Left lung (tissue), 10 donors: Measurements from ENCODE around the gene ARFRP1. TPM values are rescaled to one million over a fixed set of nuclear protein-coding genes. Genes with fewer than 3 reads are reported as not detected.

Experiments used
- ATAC-seq: fragments of 200-7000 bp; cut with Tn5 transposase; one replicate; pipeline ENCODE4 v1.9.1; 2020; ENCODE audit warnings: moderate library complexity
- DNase-seq, 4 donors: peaks; one replicate each; pipeline ENCODE4 v3.0.0-alpha.2; 2013 to 2020
- H3K27ac ChIP-seq, 2 donors: fragments of 200-600 bp; sonication (generic) in 1 of 2; one replicate each; pipeline versions ENCODE4 v1.5.0 to v1.8.0; 2020 to 2021
- H3K27me3 ChIP-seq, 2 donors: fragments of 200-600 bp; sonication (generic) in 1 of 2; one replicate each; pipeline versions ENCODE4 v1.5.0 to v1.8.0; 2020 to 2021
- H3K36me3 ChIP-seq, 2 donors: fragments of 200-600 bp; sonication (generic) in 1 of 2; one replicate each; pipeline versions ENCODE4 v1.5.0 to v1.8.0; 2020 to 2021
- H3K4me1 ChIP-seq, 2 donors: fragments of 200-600 bp; one replicate each; pipeline ENCODE4 v1.8.0; 2021
- H3K4me3 ChIP-seq, 2 donors: fragments of 200-600 bp; sonication (generic) in 1 of 2; one replicate each; pipeline versions ENCODE4 v1.5.0 to v1.8.0; 2020 to 2021; ENCODE audit warnings: mild to moderate bottlenecking in 1 of 2
- H3K9me3 ChIP-seq, 2 donors: fragments of 200-600 bp; sonication (generic) in 1 of 2; one replicate each; pipeline versions ENCODE4 v1.5.0 to v1.8.0; 2020 to 2021
- intact Hi-C, 2 donors: fragments of 100-400 bp; cut with DNase I; formaldehyde crosslinking; loops; one replicate each; pipeline versions ENCODE4 v1.11.2 to v1.14.2; 2022
- polyA plus RNA-seq, 6 donors: library from polyadenylated mRNA; unstranded; fragments of 120-200 nt; gene quantifications; one replicate each; pipeline ENCODE4 v1.2.1, GENCODE V29; 2013; ENCODE audit not compliant: insufficient read length in 6 of 6
- total RNA-seq, 2 donors: library from RNA; stranded (reverse); fragmentation: NEBNext Ultra II Directional; extraction: Animal tissue kit (Norgen Biotek cat#: 25700); gene quantifications; one replicate each; pipeline ENCODE4 v1.2.1, GENCODE V29; 2021
- TF ChIP-seq, protein P1 (sequence below), 2 donors: fragments of 200-600 bp; sonication (generic) in 1 of 2; IDR thresholded peaks; one replicate each; pipeline versions ENCODE4 v1.5.0 to v1.8.0; 2021; ENCODE audit warnings: antibody characterized with exemption in 2 of 2
- donor health status: DM: no; HTN: yes; CAD: no.
- donor health status: DM: no; HTN: no; CAD: no.

ARFRP1 gene
- total and polyA plus RNA-seq, 8 donors = 29.1 to 46.9 (median 32.8) TPM

DNA sequence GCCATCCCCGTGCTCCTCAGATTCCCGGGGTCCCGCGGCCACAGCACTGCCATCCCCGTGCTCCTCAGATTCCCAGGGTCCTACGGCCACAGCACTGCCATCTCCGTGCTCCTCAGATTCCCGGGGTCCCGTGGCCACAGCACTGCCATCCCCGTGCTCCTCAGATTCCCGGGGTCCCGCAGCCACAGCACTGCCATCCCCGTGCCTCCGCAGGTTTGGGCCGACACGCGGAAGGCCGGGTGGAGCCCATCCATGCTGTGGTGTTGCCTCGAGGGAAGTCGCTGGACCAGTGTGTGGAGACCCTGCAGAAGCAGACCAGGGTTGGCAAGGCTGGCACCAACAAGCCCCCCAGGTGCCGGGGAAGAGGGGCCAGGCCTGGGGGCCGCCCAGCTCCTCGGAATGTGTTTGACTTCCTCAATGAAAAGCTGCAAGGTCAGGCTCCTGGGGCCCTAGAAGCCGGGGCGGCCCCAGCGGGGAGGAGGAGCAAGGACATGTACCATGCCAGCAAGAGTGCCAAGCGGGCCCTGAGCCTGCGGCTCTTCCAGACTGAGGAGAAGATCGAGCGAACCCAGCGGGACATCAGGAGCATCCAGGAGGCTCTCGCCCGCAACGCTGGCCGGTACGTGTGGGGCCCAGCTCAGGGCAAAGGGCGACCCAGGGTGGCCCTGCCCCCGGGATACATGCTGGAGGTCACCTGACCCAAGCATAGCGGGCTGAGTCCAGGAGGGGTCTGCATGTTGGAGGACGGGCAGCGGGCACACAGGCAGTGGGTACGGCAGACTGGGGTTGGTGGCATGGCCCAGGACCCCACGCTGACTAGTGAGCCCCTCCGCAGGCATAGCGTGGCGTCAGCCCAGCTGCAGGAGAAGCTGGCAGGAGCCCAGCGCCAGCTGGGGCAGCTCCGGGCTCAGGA is 27.4 kb upstream of the ARFRP1 start:
- TF ChIP-seq, protein P1, sequence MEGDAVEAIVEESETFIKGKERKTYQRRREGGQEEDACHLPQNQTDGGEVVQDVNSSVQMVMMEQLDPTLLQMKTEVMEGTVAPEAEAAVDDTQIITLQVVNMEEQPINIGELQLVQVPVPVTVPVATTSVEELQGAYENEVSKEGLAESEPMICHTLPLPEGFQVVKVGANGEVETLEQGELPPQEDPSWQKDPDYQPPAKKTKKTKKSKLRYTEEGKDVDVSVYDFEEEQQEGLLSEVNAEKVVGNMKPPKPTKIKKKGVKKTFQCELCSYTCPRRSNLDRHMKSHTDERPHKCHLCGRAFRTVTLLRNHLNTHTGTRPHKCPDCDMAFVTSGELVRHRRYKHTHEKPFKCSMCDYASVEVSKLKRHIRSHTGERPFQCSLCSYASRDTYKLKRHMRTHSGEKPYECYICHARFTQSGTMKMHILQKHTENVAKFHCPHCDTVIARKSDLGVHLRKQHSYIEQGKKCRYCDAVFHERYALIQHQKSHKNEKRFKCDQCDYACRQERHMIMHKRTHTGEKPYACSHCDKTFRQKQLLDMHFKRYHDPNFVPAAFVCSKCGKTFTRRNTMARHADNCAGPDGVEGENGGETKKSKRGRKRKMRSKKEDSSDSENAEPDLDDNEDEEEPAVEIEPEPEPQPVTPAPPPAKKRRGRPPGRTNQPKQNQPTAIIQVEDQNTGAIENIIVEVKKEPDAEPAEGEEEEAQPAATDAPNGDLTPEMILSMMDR (IDR thresholded peaks at IDR 0.05) = no peak
- peaks cover 0 to 47% of the 10 kb centered on the region in 2 donors for H3K36me3 ChIP-seq
- peaks cover 20 to 30% of the 10 kb centered on the region in 2 donors for H3K4me1 ChIP-seq
- no peaks in the 10 kb centered on the region for H3K9me3 ChIP-seq
- DNase-seq = peak in 2 of 4 donors; percentile 32 to 73
- H3K4me3 ChIP-seq = no peak overlapping the region
- intact Hi-C loops = no loop called here
- H3K27me3 ChIP-seq = peaks cover 0 to 26% of the 10 kb centered on the region in 2 donors
- no peak for ATAC-seq
- no peak overlapping the region for H3K27ac ChIP-seq

DNA sequence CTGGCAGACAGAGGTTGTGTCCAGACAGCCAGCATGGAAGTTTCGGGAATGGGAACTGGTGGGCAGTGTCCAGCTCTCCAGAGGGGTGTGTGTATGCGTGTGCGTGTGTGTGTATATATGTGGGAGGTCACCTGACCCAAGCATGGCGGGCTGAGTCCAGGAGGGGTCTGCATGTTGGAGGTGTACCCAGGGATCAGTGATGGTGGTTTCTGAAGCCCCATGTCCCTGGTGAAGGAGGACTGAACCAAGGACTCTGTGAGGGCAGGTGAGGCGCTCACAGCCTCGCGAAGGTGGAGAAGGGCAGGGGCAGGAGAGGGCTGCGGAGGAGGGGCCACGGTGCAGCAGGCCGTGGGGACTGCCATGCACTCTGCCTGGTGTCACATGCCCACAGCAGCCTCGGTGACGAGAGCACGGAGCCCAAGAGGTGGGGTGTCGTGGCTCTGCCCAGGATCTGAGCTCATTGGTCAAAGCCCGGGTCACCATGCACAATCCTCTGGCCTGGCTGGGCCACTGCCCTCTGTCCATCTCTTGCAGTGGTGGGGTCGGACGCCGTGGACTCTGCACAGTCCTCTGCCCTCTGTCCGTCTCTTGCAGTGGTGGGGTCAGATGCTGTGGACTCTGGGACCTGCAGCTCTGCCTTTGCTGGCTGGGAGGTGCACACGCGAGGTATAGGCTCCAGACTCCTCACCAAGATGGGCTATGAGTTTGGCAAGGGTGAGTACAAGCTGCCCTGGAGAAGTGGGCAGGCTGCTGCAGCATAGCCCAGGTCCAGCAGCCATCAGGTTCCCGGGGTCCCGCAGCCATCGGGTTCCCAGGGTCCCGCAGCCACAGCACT is 26.6 kb upstream of the ARFRP1 start:
- Histone ChIP-seq H3K4me1 (peaks cover 20 to 30% of the 10 kb centered on the region in 2 donors), H3K27me3 (peaks cover 0 to 26% of the 10 kb centered on the region in 2 donors), H3K36me3 (peaks cover 0 to 49% of the 10 kb centered on the region in 2 donors), H3K4me3 (no peak overlapping the region), H3K9me3 (no peaks in the 10 kb centered on the region), H3K27ac (no peak overlapping the region)
- no peak for ATAC-seq
- peak in 1 of 4 donors; percentile 69 for DNase-seq
- intact Hi-C loops = no loop called here
- TF ChIP-seq, protein P1 (IDR thresholded peaks at IDR 0.05) = no peak

DNA sequence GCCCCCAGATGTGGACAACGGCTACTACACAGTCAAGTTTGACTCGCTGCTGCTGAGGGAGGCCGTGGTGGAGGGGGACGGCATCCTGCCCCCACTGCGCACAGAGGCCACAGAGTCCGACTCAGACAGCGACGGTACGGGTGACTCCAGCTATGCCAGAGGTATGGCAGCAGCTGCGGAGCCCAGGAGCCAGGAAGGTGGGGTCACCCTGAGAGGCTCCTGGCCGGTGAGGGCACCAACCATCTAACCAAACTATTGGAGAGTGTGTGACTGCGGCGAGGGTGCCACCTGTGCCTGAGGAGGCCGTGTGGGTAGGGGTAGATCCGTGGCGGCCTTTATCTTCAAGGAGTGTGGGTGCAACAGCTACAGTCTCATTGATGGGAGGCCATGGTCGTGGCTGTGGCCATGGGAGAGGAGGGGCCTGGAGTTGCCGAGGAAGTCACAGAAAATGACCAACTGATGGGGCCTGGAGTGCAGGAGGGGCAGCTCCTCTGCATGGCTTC is 25.9 kb upstream of the ARFRP1 start:
- peaks cover 14 to 30% of the 10 kb centered on the region in 2 donors for H3K4me1 ChIP-seq
- intact Hi-C loops = no loop called here
- DNase-seq = peak in 1 of 4 donors; percentile 54
- TF ChIP-seq, protein P1 (IDR thresholded peaks at IDR 0.05) = no peak
- no peak overlapping the region for H3K27ac ChIP-seq
- H3K27me3 ChIP-seq = peaks cover 0 to 20% of the 10 kb centered on the region in 2 donors
- H3K9me3 ChIP-seq = no peaks in the 10 kb centered on the region
- ATAC-seq = no peak
- peaks cover 0 to 49% of the 10 kb centered on the region in 2 donors for H3K36me3 ChIP-seq
- H3K4me3 ChIP-seq = no peak overlapping the region

DNA sequence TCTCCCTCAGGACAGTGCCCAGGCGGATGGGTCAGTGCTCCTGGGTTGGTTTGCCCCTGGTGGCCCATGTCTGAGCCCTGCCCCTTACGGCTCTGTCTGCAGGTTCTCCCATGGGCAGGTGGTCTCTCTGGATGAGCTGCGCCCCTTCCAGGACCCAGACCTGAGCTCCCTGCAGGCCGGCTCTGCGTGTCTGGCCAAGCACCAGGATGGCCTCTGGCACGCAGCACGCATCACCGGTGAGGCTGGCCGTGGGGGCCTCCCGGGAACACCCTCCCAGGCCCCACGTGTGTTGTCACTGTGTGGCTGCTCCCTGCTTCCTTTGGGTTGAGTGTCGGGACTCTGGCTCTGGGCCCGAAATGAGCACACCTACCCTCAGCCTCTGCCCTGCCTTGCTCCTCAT is 25.3 kb upstream of the ARFRP1 start:
- Histone ChIP-seq H3K4me1 (peaks cover 9 to 30% of the 10 kb centered on the region in 2 donors), H3K27ac (no peak overlapping the region), H3K4me3 (no peak overlapping the region), H3K9me3 (no peaks in the 10 kb centered on the region), H3K27me3 (peaks cover 0 to 15% of the 10 kb centered on the region in 2 donors), H3K36me3 (peaks cover 0 to 49% of the 10 kb centered on the region in 2 donors)
- TF ChIP-seq, protein P1 (IDR thresholded peaks at IDR 0.05) = no peak
- ATAC-seq = no peak
- intact Hi-C loops = no loop called here
- peak in 1 of 4 donors; percentile 55 for DNase-seq
